ENCODE data around the gene TRUB2. TPM values are rescaled to one million over a fixed set of nuclear protein-coding genes. Genes with fewer than 3 reads are reported as not detected.

The TRUB2 gene
- total and polyA plus RNA-seq, 2 experiments from 2014 or later, result 13.8 to 33.2 TPM

- Histone ChIP-seq H3K79me2 (ENCODE audit: insufficient read depth) (no peaks in the 10 kb centered on the region), H3F3A (ENCODE audit: insufficient read depth) (peaks cover 12% of the 10 kb centered on the region), H3K27me3 (replicated peaks; ENCODE audit: insufficient read depth) (no peaks in the 10 kb centered on the region), H3K9me3 (ENCODE audit: low read depth) (no peaks in the 10 kb centered on the region), H3K4me2 (ENCODE audit: unreplicated experiment) (no peak overlapping the region), H3K4me1 (ENCODE audit: insufficient read depth) (no peaks in the 10 kb centered on the region), H3K9ac (no peak overlapping the region), H3K36me3 (ENCODE audit: low read depth) (no peaks in the 10 kb centered on the region), H2AFZ (no peak overlapping the region), H3K27ac (no peak overlapping the region), H3K4me3 (no peak overlapping the region), H4K20me1 (ENCODE audit: insufficient read depth) (no peaks in the 10 kb centered on the region), H3K9me2 (ENCODE audit: insufficient read depth) (no peaks in the 10 kb centered on the region)
- DNase-seq, result no peak
- 41 to 49% methylated on average over 7 of the region's 7 CpGs for WGBS, 2 experiments (ENCODE audit: low coverage in 1 of 2, low lambda C conversion rate in 2 of 2, missing lambda C conversion rate in 2 of 2)
- in situ Hi-C loops (cut with MboI), result no loop called here
- TF ChIP-seq EZH2 (IDR thresholded peaks at IDR 0.05; ENCODE audit: insufficient read depth, poor library complexity, severe bottlenecking) (no peak), EZH2phosphoT487 (IDR thresholded peaks at IDR 0.05; ENCODE audit: insufficient read depth, low read depth) (no peak)
Observed at GRCh38 chr9:128335161-128335560, 12.9 kb upstream of the TRUB2 start.

GRCh38 chr9:128333451-128333869 lies 11.2 kb upstream of the TRUB2 start:
- no peaks in the 10 kb centered on the region for H3K36me3 ChIP-seq (ENCODE audit: low read depth)
- in situ Hi-C loops (cut with MboI), result no loop called here
- H3K4me2 ChIP-seq (ENCODE audit: unreplicated experiment), result no peak overlapping the region
- 0 out of 2 replicates have a peak, but pooled peaks cover 6% of the 10 kb centered on the region for H3F3A ChIP-seq (ENCODE audit: insufficient read depth)
- WGBS, 2 experiments (ENCODE audit: low coverage in 1 of 2, low lambda C conversion rate in 2 of 2, missing lambda C conversion rate in 2 of 2), result 85 to 89% methylated on average over 11 of the region's 11 CpGs
- no peaks in the 10 kb centered on the region for H3K79me2 ChIP-seq (ENCODE audit: insufficient read depth)
- no peak overlapping the region for H3K9ac ChIP-seq
- H3K4me1 ChIP-seq (ENCODE audit: insufficient read depth), result no peaks in the 10 kb centered on the region
- no peak for DNase-seq
- H3K9me2 ChIP-seq (ENCODE audit: insufficient read depth), result no peaks in the 10 kb centered on the region
- no peaks in the 10 kb centered on the region for H4K20me1 ChIP-seq (ENCODE audit: insufficient read depth)
- H2AFZ ChIP-seq, result no peak overlapping the region
- no peak overlapping the region for H3K27ac ChIP-seq
- H3K27me3 ChIP-seq (replicated peaks; ENCODE audit: insufficient read depth), result no peaks in the 10 kb centered on the region
- TF ChIP-seq EZH2 (IDR thresholded peaks at IDR 0.05; ENCODE audit: insufficient read depth, poor library complexity, severe bottlenecking), result no peak
- no peak for TF ChIP-seq EZH2phosphoT487 (IDR thresholded peaks at IDR 0.05; ENCODE audit: insufficient read depth, low read depth)
- no peaks in the 10 kb centered on the region for H3K9me3 ChIP-seq (ENCODE audit: low read depth)
- no peak overlapping the region for H3K4me3 ChIP-seq

- no peak overlapping the region for H3K4me3 ChIP-seq
- in situ Hi-C loops (cut with MboI), result no loop called here
- H2AFZ ChIP-seq, result no peak overlapping the region
- no peaks in the 10 kb centered on the region for H3K9me3 ChIP-seq (ENCODE audit: low read depth)
- H3K36me3 ChIP-seq (ENCODE audit: low read depth), result 0 out of 2 replicates have a peak, but pooled peaks cover 9% of the 10 kb centered on the region
- WGBS, 2 experiments (ENCODE audit: low coverage in 1 of 2, low lambda C conversion rate in 2 of 2, missing lambda C conversion rate in 2 of 2), result 85 to 86% methylated on average over 13 of the region's 13 CpGs
- peaks cover 64% of the 10 kb centered on the region for H3K79me2 ChIP-seq (ENCODE audit: insufficient read depth)
- H3K9ac ChIP-seq, result no peak overlapping the region
- no peak overlapping the region for H3K4me2 ChIP-seq (ENCODE audit: unreplicated experiment)
- H3F3A ChIP-seq (ENCODE audit: insufficient read depth), result peaks cover 11% of the 10 kb centered on the region; the same call in 1 of the 2 replicates
- H3K4me1 ChIP-seq (ENCODE audit: insufficient read depth), result peaks cover 13% of the 10 kb centered on the region
- no peaks in the 10 kb centered on the region for H3K9me2 ChIP-seq (ENCODE audit: insufficient read depth)
- no peak overlapping the region for H3K27ac ChIP-seq
- no peaks in the 10 kb centered on the region for H3K27me3 ChIP-seq (replicated peaks; ENCODE audit: insufficient read depth)
- no peaks in the 10 kb centered on the region for H4K20me1 ChIP-seq (ENCODE audit: insufficient read depth)
- DNase-seq, result no peak
- no peak for TF ChIP-seq EZH2 (IDR thresholded peaks at IDR 0.05; ENCODE audit: insufficient read depth, poor library complexity, severe bottlenecking)
- no peak for TF ChIP-seq EZH2phosphoT487 (IDR thresholded peaks at IDR 0.05; ENCODE audit: insufficient read depth, low read depth)
Observed at GRCh38 chr9:128325629-128326028, 3.4 kb upstream of the TRUB2 start.

GRCh38 chr9:128324401-128324800 lies 2.2 kb upstream of the TRUB2 start:
- peak overlapping the region; percentile 88 for H3K9ac ChIP-seq
- no peak overlapping the region for H3K4me3 ChIP-seq
- H3F3A ChIP-seq (ENCODE audit: insufficient read depth), result peaks cover 11% of the 10 kb centered on the region; the same call in 1 of the 2 replicates
- H3K36me3 ChIP-seq (ENCODE audit: low read depth), result 0 out of 2 replicates have a peak, but pooled peaks cover 9% of the 10 kb centered on the region
- H3K79me2 ChIP-seq (ENCODE audit: insufficient read depth), result peaks cover 73% of the 10 kb centered on the region
- no peaks in the 10 kb centered on the region for H4K20me1 ChIP-seq (ENCODE audit: insufficient read depth)
- 100% methylated on average over 1 of the region's 1 CpG for WGBS, 2 experiments (ENCODE audit: low coverage in 1 of 2, low lambda C conversion rate in 2 of 2, missing lambda C conversion rate in 2 of 2)
- H3K27ac ChIP-seq, result no peak overlapping the region
- no peak for TF ChIP-seq EZH2 (IDR thresholded peaks at IDR 0.05; ENCODE audit: insufficient read depth, poor library complexity, severe bottlenecking)
- TF ChIP-seq EZH2phosphoT487 (IDR thresholded peaks at IDR 0.05; ENCODE audit: insufficient read depth, low read depth), result no peak
- no peak for DNase-seq
- peaks cover 13% of the 10 kb centered on the region for H3K4me1 ChIP-seq (ENCODE audit: insufficient read depth)
- no peak overlapping the region for H2AFZ ChIP-seq
- peak overlapping the region; percentile 83 for H3K4me2 ChIP-seq (ENCODE audit: unreplicated experiment)
- in situ Hi-C loops (cut with MboI), result no loop called here
- H3K27me3 ChIP-seq (replicated peaks; ENCODE audit: insufficient read depth), result no peaks in the 10 kb centered on the region
- no peaks in the 10 kb centered on the region for H3K9me3 ChIP-seq (ENCODE audit: low read depth)
- no peaks in the 10 kb centered on the region for H3K9me2 ChIP-seq (ENCODE audit: insufficient read depth)
